ENCODE measurements around the gene SLC41A2.

SLC41A2 gene

GRCh38 chr12:104930388-104931326, 27.4 kb downstream of the SLC41A2 start:
- no peak for DNase-seq (ENCODE audit: low read depth in 2 of 2, low spot score in 1 of 2)

- DNase-seq (ENCODE audit: low read depth in 2 of 2, low spot score in 1 of 2): no peak
These were observed 28.1 kb downstream of the SLC41A2 start for GRCh38 chr12:104929977-104930376.

- no peak for DNase-seq (ENCODE audit: low read depth in 2 of 2, low spot score in 1 of 2)
These were observed 28.7 kb downstream of the SLC41A2 start for GRCh38 chr12:104929368-104929767.

- no peak for DNase-seq (ENCODE audit: low read depth in 2 of 2, low spot score in 1 of 2)
These were observed 29.9 kb downstream of the SLC41A2 start for GRCh38 chr12:104928036-104928745.

GRCh38 chr12:104925501-104925900, 32.6 kb downstream of the SLC41A2 start:
- no peak for DNase-seq (ENCODE audit: low read depth in 2 of 2, low spot score in 1 of 2)

GRCh38 chr12:104921340-104921739, 36.8 kb downstream of the SLC41A2 start:
- no peak for DNase-seq (ENCODE audit: low read depth in 2 of 2, low spot score in 1 of 2)

- DNase-seq (ENCODE audit: low read depth in 2 of 2, low spot score in 1 of 2): no peak
These were observed 46.1 kb downstream of the SLC41A2 start for GRCh38 chr12:104911942-104912341.

- DNase-seq (ENCODE audit: low read depth in 2 of 2, low spot score in 1 of 2): no peak
These were observed 47.8 kb downstream of the SLC41A2 start for GRCh38 chr12:104910196-104910840.

GRCh38 chr12:104909761-104910160, 48.3 kb downstream of the SLC41A2 start:
- DNase-seq (ENCODE audit: low read depth in 2 of 2, low spot score in 1 of 2): no peak
